ENCODE measurements around the gene BRCC3. TPM values are rescaled to one million over a fixed set of nuclear protein-coding genes. Genes with fewer than 3 reads are reported as not detected.

Gene BRCC3
- total and polyA plus RNA-seq, 2 of the 13 experiments (the other 11 are each of a cell fraction or from before 2014, with no cell fraction given): 19.8 to 24.3 TPM

DNA sequence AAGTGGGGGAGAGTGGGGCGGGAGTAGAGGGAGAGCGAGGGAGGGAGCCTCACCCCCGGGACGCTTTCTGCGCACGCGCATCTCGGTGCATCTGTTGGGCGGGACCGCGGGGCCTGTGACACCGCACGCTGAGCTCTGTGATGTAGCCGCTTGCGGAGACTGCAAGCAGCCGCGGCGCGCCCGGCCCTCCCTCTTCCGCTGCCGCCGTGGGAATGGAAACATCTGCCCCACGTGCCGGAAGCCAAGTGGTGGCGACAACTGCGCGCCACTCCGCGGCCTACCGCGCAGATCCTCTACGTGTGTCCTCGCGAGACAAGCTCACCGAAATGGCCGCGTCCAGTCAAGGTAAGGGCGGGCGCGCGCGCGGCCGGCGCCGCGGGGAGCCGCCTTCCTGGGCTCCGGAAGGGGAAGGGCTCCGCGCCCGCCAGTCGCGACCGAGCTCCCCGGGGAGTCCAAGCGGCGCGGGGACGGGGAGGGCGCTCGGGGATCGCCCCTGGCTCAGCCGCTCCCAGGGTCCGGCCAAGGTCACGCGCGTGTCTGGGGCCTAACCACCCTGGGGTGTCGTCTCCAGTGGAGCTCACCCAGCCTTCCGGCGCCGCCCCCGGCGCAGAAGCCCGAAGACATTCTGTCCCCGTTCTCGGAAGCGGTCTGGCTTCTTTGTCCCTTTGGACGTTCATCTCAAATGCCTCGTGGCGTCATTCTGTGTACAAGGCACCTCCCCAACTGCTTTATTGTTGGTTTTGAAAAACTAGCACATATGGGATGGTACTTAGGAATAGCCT lies 44.4 kb upstream of the BRCC3 start, which contains the start of gene FUNDC2 (continued):
- TF ChIP-seq, protein P1, sequence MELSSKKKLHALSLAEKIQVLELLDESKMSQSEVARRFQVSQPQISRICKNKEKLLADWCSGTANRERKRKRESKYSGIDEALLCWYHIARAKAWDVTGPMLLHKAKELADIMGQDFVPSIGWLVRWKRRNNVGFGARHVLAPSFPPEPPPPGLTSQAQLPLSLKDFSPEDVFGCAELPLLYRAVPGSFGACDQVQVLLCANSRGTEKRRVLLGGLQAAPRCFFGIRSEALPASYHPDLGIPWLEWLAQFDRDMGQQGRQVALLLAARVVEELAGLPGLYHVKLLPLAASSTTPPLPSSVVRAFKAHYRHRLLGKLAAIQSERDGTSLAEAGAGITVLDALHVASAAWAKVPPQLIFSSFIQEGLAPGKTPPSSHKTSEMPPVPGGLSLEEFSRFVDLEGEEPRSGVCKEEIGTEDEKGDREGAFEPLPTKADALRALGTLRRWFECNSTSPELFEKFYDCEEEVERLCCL (CRISPR knock-in tag; IDR thresholded peaks at IDR 0.05; ENCODE audit: borderline replicate concordance): no peak
- no peak for TF ChIP-seq ZNF207 (IDR thresholded peaks at IDR 0.05; ENCODE audit: borderline replicate concordance)
- TF ChIP-seq ZNF160 (CRISPR knock-in tag; IDR thresholded peaks at IDR 0.05): no peak
- TF ChIP-seq SMAD3 (CRISPR knock-in tag; IDR thresholded peaks at IDR 0.05): no peak
- no peak for TF ChIP-seq BRCA1 (CRISPR knock-in tag; IDR thresholded peaks at IDR 0.05)
- no peak for TF ChIP-seq TP53 (CRISPR knock-in tag; conservative IDR thresholded peaks at IDR 0.05)
- 0 out of 2 replicates have a peak, but pooled peaks have one; percentile 27 for TF ChIP-seq ZFP82 (CRISPR knock-in tag; IDR thresholded peaks at IDR 0.05; ENCODE audit: borderline replicate concordance)
- TF ChIP-seq MTF1 (CRISPR knock-in tag; IDR thresholded peaks at IDR 0.05): no peak
- TF ChIP-seq, protein P2, sequence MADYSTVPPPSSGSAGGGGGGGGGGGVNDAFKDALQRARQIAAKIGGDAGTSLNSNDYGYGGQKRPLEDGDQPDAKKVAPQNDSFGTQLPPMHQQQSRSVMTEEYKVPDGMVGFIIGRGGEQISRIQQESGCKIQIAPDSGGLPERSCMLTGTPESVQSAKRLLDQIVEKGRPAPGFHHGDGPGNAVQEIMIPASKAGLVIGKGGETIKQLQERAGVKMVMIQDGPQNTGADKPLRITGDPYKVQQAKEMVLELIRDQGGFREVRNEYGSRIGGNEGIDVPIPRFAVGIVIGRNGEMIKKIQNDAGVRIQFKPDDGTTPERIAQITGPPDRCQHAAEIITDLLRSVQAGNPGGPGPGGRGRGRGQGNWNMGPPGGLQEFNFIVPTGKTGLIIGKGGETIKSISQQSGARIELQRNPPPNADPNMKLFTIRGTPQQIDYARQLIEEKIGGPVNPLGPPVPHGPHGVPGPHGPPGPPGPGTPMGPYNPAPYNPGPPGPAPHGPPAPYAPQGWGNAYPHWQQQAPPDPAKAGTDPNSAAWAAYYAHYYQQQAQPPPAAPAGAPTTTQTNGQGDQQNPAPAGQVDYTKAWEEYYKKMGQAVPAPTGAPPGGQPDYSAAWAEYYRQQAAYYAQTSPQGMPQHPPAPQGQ (CRISPR knock-in tag; IDR thresholded peaks at IDR 0.05; ENCODE audit: borderline replicate concordance): no peak
- no peak for TF ChIP-seq NFE2L2 (IDR thresholded peaks at IDR 0.05; ENCODE audit: low read length)
- TF ChIP-seq, protein P3, sequence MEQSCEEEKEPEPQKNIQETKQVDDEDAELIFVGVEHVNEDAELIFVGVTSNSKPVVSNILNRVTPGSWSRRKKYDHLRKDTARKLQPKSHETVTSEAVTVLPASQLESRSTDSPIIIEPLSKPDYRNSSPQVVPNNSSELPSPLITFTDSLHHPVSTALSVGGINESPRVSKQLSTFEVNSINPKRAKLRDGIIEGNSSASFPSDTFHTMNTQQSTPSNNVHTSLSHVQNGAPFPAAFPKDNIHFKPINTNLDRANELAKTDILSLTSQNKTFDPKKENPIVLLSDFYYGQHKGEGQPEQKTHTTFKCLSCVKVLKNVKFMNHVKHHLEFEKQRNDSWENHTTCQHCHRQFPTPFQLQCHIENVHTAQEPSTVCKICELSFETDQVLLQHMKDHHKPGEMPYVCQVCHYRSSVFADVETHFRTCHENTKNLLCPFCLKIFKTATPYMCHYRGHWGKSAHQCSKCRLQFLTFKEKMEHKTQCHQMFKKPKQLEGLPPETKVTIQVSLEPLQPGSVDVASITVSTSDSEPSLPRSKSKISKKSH (CRISPR knock-in tag; IDR thresholded peaks at IDR 0.05; ENCODE audit: borderline replicate concordance): no peak; the same call in 1 of the 2 replicates
- TF ChIP-seq REPIN1 (CRISPR knock-in tag; IDR thresholded peaks at IDR 0.05; ENCODE audit: borderline replicate concordance, low read depth): peak; percentile 56; the same call in 1 of the 2 replicates
- no peak for TF ChIP-seq ARHGAP35 (CRISPR knock-in tag; IDR thresholded peaks at IDR 0.05; ENCODE audit: borderline replicate concordance)
- TF ChIP-seq ZNF24 (IDR thresholded peaks at IDR 0.05): no peak
- TF ChIP-seq TCF12 (IDR thresholded peaks at IDR 0.05): no peak
- no peak for TF ChIP-seq TCF12 (CRISPR knock-in tag; IDR thresholded peaks at IDR 0.05)
- TF ChIP-seq, protein P4, sequence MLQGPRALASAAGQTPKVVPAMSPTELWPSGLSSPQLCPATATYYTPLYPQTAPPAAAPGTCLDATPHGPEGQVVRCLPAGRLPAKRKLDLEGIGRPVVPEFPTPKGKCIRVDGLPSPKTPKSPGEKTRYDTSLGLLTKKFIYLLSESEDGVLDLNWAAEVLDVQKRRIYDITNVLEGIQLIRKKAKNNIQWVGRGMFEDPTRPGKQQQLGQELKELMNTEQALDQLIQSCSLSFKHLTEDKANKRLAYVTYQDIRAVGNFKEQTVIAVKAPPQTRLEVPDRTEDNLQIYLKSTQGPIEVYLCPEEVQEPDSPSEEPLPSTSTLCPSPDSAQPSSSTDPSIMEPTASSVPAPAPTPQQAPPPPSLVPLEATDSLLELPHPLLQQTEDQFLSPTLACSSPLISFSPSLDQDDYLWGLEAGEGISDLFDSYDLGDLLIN (CRISPR knock-in tag; IDR thresholded peaks at IDR 0.05; ENCODE audit: borderline replicate concordance): no peak
- TF ChIP-seq, protein P5, sequence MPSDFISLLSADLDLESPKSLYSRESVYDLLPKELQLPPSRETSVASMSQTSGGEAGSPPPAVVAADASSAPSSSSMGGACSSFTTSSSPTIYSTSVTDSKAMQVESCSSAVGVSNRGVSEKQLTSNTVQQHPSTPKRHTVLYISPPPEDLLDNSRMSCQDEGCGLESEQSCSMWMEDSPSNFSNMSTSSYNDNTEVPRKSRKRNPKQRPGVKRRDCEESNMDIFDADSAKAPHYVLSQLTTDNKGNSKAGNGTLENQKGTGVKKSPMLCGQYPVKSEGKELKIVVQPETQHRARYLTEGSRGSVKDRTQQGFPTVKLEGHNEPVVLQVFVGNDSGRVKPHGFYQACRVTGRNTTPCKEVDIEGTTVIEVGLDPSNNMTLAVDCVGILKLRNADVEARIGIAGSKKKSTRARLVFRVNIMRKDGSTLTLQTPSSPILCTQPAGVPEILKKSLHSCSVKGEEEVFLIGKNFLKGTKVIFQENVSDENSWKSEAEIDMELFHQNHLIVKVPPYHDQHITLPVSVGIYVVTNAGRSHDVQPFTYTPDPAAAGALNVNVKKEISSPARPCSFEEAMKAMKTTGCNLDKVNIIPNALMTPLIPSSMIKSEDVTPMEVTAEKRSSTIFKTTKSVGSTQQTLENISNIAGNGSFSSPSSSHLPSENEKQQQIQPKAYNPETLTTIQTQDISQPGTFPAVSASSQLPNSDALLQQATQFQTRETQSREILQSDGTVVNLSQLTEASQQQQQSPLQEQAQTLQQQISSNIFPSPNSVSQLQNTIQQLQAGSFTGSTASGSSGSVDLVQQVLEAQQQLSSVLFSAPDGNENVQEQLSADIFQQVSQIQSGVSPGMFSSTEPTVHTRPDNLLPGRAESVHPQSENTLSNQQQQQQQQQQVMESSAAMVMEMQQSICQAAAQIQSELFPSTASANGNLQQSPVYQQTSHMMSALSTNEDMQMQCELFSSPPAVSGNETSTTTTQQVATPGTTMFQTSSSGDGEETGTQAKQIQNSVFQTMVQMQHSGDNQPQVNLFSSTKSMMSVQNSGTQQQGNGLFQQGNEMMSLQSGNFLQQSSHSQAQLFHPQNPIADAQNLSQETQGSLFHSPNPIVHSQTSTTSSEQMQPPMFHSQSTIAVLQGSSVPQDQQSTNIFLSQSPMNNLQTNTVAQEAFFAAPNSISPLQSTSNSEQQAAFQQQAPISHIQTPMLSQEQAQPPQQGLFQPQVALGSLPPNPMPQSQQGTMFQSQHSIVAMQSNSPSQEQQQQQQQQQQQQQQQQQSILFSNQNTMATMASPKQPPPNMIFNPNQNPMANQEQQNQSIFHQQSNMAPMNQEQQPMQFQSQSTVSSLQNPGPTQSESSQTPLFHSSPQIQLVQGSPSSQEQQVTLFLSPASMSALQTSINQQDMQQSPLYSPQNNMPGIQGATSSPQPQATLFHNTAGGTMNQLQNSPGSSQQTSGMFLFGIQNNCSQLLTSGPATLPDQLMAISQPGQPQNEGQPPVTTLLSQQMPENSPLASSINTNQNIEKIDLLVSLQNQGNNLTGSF (CRISPR knock-in tag; IDR thresholded peaks at IDR 0.05): no peak

Data from HepG2 (cell line).